Measurements from ENCODE around the gene ACP1.
"Not testable (repeated sequence)": the region's sequence is repeated elsewhere in the genome, so short reads cannot be mapped to it uniquely, and the experiment has no call there.

ACP1 gene

DNA sequence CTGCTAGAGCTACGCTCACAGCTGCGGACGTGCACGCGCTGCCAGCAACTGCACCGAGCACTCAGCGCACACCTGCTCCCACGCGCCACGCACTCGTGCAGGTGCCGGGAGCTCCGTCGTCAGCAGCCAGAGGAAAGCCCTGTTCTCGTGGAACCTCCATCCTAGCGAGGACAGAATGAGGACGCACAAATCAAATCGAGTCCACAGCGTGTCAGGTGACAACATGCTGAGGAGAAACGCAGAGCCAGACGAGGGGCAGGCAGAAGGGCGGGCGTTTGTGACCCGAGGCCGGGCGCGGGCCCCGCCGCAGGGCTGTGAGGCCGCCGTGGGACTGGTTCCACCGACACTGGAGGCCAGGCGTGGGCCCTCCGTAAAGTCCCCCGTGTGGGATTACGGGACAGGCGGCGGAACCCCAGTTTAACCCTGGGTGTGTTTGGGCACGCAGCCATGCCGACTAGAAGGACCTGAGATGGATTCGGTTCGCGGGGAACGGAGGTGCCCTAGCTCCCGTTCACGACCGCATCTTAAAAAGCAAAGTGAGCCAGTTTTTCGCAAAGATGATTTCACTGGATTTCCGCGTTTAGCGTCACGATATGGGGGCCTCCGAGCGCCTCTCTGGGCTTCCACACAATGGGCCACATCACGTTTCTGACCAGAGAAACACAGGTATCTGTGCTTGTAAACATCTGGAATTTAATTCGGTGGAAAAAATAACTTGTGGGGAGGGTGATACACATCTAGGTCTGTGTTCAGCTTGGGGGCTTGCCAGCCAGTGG lies 50.0 kb downstream of the ACP1 start:
- DNase-seq: no peak

DNA sequence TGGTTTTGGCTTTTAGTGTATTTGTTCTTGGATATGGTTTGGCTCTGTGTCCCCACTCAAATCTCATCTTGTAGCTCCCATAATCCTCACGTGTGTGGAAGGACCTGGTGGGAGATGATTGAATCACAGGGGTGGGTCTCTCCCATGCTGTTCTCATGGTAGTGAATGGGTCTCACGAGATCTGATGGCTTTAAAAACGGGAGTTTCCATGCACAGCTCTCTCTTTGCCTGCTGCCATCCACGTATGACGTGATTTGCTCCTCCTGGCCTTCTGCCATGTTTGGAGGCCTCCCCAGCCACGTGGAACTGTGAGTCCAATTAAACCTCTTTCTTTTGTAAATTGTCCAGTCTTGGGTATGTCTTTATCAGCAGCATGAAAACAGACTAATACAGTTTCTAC lies 51.2 kb downstream of the ACP1 start:
- not testable (repeated sequence) for DNase-seq

DNA sequence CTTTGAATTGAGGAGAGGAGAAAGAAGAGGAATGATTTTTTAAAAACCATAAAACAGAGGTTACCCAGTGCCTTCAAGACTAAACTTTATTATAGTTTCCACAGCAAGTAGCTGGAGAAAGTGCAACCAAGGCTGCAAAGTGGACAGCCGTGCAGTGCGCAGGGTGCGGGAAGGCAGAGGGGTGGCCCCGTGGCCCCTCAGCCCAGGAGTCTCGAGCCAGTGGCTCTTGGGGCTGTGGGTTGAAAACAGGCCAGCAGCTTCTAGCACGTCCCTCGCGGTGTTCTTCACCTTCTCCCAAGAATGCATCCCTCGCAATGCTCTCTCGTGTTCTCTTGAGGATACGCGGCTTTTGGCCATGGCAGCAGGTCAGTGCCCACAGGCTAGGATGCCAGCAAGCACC lies 51.6 kb downstream of the ACP1 start:
- no peak for DNase-seq

DNA sequence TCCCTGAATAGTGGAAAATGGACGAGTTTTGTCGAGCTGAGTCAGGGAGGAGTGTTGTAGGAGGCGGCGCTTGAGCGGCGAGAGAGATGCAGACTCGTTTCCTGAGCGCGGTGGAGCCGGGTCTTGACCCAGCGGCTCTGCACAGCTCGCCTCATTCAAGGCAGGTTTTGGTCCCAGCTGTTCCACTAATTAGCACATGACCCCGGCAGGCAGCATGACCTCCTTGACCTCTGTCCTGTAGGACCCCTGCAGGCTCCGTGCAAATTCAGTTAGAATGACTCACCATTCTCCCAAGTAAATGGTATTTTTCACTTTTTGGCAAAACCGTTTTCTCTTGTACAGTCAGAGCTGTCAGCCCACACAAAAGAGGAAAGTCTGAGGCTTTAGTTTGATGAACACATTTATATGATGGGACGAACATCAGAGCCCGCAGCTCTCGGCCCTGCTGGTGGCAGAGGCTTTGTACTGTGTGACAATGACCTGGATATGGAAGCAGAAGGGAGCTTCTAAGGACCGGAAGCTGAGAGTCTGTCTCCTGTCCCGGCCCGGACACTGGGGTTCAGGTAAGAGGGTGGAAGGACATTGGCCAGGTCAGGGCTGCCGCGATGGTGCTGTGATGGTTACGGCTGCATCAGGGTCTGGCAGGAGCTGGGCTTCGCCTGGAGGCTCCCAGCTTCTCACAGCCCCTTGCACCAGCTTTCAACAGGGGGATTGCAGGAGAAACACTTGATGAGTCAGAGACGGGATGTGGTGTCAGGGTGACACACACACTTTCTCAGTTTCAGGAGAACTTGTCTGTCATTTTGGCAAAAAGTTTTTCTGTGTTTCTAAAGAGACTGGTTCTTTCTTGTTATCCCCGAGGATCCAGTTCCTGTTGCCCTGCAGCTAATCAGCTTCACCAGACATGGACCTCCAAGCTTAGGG lies 53.0 kb downstream of the ACP1 start:
- no peak for DNase-seq

DNA sequence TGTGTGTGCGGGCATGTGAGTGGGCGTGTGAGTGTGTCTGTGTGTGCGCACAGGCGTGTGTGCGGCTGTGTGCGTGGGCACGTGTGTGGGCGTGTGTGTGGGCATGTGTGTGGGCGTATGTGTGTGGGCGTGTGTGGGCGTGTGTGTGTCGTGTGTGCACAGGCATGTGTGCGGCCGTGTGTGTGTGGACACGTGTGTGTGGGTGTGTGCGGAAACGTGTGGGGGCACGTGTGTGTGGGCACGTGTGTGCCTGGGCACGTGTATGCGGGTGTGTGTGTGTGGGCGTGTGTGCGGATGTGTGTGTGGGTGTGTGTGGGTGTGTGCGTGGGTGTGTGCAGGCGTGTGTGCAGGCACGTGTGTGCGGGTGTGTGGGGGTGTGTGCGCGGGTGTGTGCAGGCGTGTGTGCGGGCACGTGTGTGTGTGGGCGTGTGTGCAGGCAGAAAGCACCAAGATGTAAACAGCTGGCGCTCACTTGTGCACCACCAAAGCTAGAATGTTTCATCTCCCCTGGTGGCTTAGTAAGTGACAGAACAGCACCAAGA lies 54.4 kb downstream of the ACP1 start:
- no peak for DNase-seq

DNA sequence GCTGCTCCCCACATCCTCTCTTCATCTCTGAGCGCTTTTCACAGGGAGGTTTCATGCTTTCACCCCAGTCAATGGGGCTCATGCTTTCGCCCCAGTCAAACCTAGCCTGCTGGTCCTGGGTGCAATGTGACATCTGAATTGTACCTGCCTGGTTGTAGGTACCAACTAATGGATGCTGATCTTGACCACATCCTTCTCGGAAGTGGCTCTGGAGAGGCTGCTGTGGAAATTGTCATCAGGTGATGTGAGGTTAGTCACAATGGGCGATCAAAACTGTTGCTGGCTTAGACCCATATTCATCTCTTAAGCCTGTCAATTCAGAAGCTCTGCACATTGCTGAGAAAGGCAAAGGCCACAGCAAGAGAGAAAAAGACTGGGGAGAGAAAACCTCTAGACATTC lies 55.8 kb downstream of the ACP1 start:
- DNase-seq: no peak

DNA sequence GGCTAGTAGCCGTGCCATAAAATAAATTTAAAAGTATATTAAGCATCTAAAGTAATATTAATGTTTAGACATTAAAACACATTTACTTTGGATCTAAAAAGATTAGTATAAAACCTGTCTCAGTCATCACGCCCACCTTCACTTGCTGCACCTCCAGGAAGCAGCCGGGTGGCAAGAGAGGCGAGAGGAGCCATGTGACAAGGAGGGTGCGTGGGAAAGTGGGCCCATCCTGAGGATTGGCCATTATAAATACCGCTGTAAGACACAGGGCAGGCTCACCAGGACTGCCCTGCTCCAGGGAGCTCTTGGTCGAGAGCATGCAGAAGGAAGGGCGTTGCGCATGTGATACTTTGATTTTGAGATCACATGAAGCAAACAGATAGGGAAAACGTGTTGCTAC lies 57.6 kb downstream of the ACP1 start:
- no peak for DNase-seq

DNA sequence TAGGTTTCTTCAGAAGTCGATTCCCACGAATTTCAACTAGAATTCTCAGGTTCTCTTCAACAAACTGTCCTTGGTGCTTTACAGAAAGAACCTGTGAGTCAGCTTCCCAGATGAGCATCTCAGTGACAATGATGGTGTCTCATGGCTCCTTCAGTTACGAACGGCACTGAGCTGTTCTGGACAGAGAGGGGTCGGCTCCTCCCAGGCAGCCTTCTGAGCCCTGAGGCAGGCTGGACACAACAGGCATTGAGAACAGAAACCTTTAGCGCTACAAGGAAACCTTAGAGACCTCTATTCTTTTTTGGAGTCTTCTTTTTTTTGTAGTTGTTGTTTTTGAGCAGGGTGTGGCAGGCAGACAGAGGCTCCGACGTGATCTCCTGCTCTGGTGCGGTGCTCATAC lies 58.3 kb downstream of the ACP1 start:
- DNase-seq: no peak

All from NCI-H1105 treated with DMSO at 0.1 percent for 48 hours (cell line).